Measurements from ENCODE around the gene MAMLD1.

GRCh38 chrX:150405006-150405405, 41.9 kb downstream of the MAMLD1 start:
- TF ChIP-seq CTCF (conservative IDR thresholded peaks at IDR 0.05; ENCODE audit: low read depth, low read length) (no peak), EZH2 (IDR thresholded peaks at IDR 0.05; ENCODE audit: borderline replicate concordance, low read depth, low read length, poor library complexity, severe bottlenecking) (no peak)
